Effector memory CD4-positive, alpha-beta T cell (primary cell): ENCODE measurements around the gene RBM4B.

Experiments used
- DNase-seq, 3 donors: peaks; one replicate each; pipeline ENCODE4 v3.0.0-alpha.2; 2020
- H3K27ac ChIP-seq: 2 replicates; pipeline ENCODE4 v1.7.0; 2013; ENCODE audit warnings: mild to moderate bottlenecking, low read length, moderate library complexity; ENCODE audit not compliant: insufficient read depth, poor library complexity, severe bottlenecking
- H3K27me3 ChIP-seq: replicated peaks from 2 replicates; pipeline ENCODE4 v1.7.0; 2013; ENCODE audit warnings: mild to moderate bottlenecking, low read length; ENCODE audit not compliant: insufficient read depth, control insufficient read depth, poor library complexity, severe bottlenecking
- H3K36me3 ChIP-seq: 2 replicates; pipeline ENCODE4 v1.7.0; 2013; ENCODE audit warnings: mild to moderate bottlenecking, low read length, moderate library complexity; ENCODE audit not compliant: control insufficient read depth, insufficient read depth
- H3K4me1 ChIP-seq: 2 replicates; pipeline ENCODE4 v1.7.0; 2013; ENCODE audit warnings: low read length, mild to moderate bottlenecking; ENCODE audit not compliant: control insufficient read depth, insufficient read depth, poor library complexity, severe bottlenecking
- H3K4me3 ChIP-seq: 2 replicates; pipeline ENCODE4 v1.7.0; 2013; ENCODE audit warnings: low read length, low read depth, mild to moderate bottlenecking; ENCODE audit not compliant: insufficient read depth, poor library complexity, severe bottlenecking
- H3K9me3 ChIP-seq: 2 replicates; pipeline ENCODE4 v1.7.0; 2013; ENCODE audit warnings: mild to moderate bottlenecking, low read length, moderate library complexity; ENCODE audit not compliant: control insufficient read depth

Gene RBM4B

DNA sequence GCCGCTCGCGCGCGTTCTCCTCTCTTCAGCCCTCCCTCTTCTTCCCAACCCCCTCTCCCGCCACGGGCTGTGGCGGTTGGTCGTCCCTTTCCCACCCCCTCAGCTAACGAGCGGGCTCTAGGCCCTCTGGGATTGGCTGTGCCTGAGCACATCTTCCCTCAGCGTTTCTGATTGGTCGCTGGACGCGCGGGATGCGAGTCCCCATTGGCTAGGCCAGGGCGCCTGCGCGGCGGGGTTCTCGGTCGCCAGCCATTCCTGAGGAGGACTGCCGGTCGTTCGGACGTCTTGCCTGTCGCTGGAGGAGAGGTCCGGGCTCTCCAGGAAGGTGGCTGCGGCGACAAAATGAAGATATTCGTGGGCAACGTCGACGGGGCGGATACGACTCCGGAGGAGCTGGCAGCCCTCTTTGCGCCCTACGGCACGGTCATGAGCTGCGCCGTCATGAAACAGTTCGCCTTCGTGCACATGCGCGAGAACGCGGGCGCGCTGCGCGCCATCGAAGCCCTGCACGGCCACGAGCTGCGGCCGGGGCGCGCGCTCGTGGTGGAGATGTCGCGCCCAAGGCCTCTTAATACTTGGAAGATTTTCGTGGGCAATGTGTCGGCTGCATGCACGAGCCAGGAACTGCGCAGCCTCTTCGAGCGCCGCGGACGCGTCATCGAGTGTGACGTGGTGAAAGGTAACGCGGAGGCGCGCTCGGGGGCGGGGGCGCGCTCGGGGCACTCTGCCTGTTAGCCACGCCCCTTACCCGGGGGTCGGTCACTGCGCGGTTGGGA, 61.1 kb downstream of the RBM4B start, which contains the start of gene RBM14:
Gene RBM14 (plus strand): TSS at position 252 of the 776 bp plus-strand sequence. CDS start 91 bp downstream, at position 343.
- peak within 1 kb of the TSS; percentile 77 for H3K4me3 ChIP-seq
- no peaks in the 10 kb centered on the region for H3K27me3 ChIP-seq
- H3K27ac ChIP-seq: peak within 1 kb of the TSS; percentile 98
- H3K36me3 ChIP-seq: no peaks in the 10 kb centered on the region
- peaks cover 38% of the 10 kb centered on the region for H3K4me1 ChIP-seq
- peak; percentile 97 to 98 (median 98) for DNase-seq
- H3K9me3 ChIP-seq: no peaks in the 10 kb centered on the region
